Measurements from ENCODE around the gene KRCC1.
"Not testable (repeated sequence)": the region's sequence is repeated elsewhere in the genome, so short reads cannot be mapped to it uniquely, and the experiment has no call there.

KRCC1 gene

DNA sequence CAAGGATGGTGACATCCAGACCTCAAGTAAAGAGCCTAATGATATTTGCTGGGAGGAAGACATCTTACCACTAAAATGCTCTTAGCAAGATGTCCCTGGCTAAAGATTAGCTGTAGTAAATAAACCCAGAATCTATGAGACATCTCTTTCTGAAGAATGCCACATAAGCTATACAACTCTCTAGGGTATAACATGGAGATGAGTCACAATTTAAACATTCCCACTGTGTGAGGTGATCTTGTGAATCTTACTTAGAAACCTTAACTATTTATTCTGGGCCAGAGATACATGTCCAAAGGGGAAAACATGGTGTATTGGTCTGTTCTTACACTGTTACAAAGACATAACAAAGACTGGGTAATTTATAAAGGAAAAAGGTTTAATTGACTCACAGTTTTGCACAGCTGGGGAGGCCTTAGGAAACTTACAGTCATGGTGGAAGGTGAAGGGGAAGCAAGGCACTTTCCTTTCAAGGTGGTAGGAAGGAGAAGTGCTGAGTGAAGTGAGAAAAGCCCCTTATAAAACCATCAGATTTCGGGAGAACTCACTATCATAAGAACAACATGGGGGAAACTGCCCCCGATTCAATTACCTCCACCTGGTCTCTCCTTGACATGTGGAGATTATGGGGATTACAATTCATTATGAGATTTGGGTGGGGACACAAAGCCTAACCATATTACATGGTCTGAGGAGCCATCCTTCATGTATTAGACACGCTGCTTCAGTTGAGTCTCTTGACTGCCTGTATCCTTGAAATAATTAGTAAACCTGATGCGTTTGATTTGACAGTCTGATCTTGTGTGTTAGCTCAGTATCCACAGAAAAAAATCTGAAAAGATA, 17.1 kb downstream of the KRCC1 start:
- no peak for DNase-seq (ENCODE audit: low spot score)

DNA sequence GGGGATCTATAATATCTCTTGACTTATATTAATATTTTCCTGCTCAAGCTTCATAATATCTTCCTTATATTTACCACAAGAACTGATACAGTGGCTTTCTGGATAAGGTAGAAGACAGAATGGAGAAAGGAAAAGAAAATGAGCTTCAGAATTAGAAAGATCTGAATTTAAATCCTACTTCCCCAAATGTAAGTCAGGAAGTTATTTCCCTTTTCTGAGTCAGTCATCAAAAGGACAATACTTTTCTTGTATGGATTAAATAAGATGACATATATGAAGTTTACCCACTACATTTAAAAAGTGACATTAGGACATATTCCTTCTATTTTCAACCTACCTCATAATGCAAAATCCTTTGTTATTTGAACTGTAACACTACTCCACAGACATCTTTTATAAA, 19.0 kb downstream of the KRCC1 start:
- no peak for DNase-seq (ENCODE audit: low spot score)

DNA sequence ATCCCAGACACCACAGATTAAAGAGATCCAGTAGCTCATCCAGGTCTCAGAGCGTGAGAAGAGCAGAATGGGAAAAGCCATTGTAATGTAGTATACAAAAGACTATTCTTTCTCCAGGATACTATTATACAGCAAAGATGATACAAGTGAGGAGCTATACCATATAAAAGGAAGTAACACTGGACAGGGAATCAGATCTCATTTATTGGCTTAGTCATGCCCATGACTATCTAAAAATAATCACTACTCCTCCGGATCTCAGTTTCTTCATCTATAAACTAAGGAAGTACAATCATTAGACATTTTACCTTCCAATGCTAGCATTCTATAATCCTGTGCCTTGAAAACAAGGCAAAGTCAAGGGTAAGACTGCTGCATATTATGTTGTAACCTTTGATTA, 19.4 kb downstream of the KRCC1 start:
- no peak for DNase-seq (ENCODE audit: low spot score)

DNA sequence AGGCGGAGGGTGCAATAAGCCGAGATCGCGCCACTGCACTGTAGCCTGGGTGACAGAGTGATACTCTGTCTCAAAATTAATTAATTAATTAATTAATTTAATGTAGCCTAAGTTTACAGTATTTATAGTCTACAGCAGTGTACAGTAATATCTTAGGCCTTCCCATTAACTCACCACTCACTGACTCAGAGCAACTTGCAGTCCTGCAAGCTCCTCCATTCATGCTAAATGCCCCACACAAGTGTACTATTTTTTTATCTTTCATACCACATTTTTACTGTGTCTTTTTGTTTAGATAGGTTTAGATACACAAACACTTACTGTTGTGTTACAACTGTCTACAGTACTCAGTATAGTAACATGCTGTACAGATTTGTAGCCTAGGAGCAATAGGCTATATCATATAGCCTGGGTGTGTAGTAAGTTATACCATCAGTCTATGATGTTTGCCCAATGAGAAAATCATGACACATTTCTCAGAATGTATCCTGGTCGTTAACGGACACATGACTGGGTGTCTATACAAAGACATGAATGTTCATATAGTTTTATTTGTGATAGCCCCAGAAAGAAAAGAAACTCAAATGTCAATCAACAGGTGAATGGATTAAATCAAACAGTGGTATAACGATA, 23.4 kb downstream of the KRCC1 start:
- DNase-seq (ENCODE audit: low spot score): no peak

DNA sequence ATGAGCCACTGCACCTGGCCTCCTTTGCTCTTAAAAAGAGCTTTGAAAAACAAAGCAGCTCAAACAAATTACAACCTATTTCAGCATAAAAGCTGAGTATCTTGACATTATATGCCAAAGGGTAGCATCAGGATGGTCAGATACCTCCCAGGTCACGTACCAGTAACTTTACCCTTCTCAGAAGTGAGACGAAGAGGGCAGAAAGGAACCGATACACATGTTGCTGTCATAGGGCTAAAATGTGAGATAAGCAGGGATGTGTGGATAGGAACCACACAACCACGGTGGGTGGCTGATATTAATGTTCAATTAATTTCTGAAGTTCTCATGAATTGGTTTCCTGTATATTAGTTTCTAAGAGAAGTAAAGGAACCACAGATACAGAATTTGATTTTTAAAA, 26.7 kb downstream of the KRCC1 start:
- no peak for DNase-seq (ENCODE audit: low spot score)

DNA sequence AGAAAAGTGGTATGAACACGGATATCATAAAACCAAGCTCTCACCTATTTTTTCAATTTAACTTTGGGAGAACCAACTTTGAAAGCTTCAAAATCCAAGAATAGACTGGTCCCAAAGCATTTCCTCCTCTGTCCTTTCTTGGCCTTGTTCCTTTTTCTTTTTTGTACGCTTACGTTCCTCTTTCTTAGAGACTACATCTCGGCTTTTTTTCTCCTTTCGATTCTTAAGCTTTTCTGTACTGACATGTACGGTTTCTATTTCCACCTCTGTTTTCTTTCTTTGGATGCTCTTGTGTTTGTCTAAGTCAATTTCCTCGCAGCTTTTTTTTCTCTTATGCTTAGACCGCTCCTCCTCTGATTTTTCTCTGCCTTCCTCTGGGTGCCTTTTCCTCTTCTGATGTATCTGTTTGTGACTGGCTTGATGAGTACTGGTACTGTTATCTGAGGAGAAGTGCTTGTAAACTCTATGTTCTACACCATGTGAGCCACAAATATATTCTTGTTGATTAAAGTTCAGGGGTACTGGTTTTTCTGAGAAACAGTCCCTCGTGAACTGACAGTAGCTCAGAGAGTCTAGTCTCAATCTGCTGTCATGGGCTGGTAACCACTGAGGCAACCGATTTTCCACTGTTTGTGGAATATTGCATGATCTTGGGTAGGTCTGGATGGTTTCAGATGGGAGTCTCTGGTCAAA, 27.7 kb downstream of the KRCC1 start:
- DNase-seq (ENCODE audit: low spot score): peak; percentile 73

DNA sequence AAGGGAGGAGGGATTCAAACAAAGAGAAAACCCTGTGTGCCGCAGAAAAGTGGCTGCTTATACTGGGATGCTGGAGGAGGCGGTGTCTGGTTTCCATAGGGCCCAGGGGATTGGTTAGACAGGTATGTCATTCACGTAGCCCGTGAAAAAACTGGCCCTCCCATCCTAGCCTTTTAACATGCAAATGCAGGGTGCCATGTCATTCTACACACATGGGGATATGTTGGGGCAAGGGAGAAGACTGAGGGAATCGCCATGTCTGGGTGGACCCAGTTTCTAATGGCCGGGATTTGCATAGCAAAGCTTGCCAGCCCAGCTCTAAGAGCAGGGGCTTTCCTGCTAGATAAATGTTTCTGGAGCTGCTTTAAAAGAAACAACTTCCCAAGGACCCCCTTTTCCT, 31.1 kb downstream of the KRCC1 start:
- no peak for DNase-seq (ENCODE audit: low spot score)

DNA sequence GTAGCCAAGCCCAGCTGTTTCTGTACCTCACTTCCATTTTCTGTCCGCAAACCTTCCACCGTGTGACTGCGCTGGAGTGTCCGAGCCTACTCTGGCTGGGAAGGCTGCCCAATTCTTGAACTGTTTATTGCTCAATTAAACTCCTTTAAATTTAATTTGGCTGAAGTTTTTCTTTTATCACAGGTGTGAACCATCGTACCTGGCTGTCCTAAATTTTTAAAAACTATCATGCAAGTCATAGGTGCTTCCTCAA, 33.0 kb downstream of the KRCC1 start:
- no peak for DNase-seq (ENCODE audit: low spot score)

DNA sequence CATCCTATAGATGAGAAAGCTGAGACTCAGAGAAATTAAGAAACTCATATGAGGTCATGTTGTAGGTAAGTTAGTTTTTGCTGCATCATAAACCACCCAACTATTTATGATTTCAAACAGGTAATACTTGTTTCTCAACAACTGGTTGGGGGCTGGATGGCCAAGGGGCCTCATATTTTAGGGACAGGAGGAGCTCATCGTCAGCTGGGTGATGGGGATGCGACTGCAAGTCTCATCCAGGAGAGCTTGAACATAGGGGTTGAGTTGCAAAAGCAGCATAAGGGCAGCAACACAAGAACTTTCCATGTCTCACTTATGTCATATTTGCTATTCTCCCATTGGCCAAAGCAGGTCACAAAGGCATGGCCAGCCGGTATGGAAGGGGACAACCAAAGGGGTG, 35.6 kb downstream of the KRCC1 start:
- no peak for DNase-seq (ENCODE audit: low spot score)

DNA sequence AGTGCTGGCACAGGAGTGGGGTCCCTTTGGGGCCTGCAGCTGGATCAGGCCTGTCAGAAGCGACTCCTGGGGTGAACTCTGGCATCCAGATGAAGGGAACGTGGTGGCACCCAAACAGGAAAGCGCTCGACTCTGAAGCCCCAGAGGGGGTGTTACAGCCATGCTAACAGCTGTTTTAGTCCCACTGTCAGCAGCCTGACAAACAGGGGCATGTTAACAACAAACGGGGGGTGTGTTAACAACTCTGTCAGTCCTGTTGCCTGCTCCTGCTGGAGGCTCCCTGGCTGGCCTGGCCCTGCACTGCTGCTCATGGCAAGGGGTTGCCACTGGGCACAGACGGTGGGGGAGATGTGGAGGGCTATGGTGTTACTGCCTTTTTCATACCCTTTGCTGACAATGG, 36.7 kb downstream of the KRCC1 start:
- DNase-seq (ENCODE audit: low spot score): no peak

DNA sequence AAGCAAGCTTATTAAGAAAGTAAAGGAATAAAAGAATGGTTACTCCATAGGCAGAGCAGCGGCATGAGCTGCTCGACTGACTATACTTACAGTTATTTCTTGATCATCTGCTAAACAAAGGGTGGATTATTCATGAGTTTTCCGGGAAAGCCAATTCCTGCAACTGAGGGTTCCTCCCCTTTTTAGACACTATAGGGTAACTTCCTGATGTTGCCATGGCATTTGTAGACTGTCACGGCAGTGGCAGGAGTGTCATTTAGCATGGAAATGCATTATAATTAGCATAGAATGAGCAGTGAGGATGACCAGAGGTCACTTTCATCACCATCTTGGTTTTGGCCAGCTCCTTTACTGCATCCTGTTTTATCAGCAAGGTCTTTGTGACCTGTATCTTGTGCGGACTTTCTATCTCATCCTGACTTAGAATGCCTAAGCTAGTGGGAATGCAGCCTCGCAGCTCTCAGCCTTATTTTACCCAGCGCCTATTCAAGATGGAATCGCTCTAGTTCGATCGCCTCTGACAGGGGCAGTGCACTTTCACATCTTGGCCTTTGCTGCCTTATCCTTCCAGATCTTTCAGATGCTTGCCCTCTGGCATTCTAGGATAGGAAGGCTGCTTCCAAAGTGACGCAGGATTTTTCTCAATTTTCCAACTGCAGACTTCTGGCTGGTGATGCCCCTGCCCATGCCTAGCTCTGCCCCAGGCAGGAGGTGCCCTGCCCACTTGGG, 37.3 kb downstream of the KRCC1 start:
- not testable (repeated sequence) for DNase-seq (ENCODE audit: low spot score)

DNA sequence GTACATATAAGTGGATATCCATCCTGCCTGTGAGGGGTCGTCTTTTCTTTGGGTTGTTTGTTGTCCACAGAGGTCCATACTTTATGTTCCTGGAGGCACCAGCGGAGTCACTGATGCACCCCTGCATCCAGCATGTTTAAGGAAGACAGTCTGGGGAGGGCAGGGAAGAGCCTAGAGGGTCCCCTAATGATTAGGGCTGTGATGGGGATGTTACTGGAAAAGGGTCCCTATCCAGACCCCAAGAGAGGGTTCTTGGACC, 37.9 kb downstream of the KRCC1 start:
- DNase-seq (ENCODE audit: low spot score): not testable (repeated sequence)

DNA sequence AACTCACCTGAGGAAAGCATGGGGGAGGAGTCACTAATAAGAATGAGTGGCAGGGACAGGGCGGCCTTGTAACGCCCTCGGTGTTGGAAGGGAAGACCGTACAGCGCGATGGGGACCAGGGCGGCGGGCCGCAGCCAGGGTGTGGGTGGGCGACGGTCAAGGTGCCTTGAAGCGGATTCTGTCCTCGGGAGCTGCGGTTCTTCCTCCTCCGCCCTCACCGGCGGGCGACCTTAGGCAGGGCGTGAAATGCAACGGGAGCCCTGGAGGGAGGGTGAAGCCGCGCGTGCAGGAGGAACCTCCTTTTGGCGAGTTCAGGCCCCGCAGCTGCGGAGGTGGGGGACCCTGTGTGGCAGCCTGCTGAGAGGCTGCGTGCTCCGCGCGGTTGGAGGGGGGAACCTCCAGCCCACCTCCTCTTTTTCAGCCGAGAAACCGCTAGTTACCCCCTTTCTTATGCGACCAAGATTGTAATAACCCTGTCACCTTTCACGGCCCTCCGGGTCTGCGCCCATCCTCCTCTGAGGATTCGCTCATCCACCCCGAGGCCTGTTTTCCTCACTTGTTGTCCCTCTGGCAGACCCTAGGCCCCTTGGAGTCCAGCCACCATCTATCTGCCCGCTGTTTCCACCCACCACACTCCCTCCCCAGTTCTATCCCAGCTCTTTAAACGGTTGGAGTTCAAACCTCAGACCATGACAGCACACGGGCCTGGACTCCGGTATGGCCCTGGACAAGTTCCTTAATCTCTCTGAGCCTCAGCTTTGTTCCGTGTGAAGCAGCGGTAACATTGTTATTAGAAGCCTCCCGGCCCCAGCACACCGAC, 38.4 kb downstream of the KRCC1 start:
- no peak for DNase-seq (ENCODE audit: low spot score)

DNA sequence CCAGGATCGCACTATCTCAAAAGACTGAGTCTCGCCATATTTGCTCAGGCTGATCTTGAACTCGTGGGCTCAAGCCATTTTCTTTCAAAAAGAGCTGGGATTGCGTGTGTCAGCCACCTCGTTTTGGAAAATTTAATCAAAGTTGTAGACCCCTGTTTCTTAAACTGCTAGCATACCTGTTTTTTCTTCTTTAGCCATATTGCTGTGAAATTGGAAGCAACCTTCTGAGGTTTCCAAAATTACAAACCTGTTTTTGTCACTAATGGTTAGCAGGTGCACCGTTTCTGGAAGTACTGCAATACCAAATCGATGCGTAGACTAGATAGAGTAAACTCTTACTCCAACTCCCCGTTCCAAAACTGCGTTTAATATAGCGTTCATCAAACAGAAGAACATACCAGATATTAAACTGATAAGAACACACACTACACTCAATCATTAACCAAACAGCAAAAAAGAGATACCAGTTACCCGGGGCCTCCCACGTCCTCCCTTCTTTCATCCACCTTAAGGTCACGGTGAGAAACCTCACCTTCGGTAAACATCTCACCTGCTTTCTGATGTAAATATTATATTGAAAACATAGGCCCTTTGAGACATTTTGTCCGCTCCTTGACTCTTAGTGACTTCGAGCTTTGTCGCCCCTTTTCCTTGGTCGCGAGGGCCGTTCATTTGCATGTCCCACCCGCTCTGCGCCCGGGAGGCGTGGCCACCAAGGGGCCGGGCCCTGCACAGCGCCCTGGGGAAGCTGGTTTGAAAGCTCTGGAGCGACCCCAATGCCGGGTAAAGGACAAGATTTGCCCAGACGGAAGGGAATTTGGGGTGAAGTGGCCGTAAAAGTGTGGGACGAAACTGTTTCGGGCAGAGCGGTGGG, 39.3 kb downstream of the KRCC1 start, which contains the start of gene RNU2-63P:
Gene RNU2-63P, minus strand, starts transcription at position 462 of the 874 bp plus-strand sequence.
- DNase-seq (ENCODE audit: low spot score): peak; percentile 82

DNA sequence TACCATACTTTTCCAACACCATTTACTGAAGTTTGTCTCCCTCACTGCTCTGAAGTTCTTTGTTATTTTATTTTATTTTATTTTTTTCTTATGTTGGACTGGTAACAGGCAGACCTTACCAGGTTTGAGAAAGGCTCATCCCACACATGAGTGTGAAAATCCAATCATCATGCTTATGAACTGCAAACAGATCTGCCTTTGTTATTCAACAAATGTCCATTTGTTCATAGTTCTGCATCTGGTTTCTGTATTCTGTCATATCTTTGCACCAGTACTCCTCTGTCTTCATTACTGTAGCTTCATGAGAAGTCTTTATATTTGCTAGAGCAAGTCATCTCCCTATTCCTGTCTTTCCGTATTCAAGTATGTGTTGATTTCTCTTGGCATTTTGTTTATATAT, 44.6 kb downstream of the KRCC1 start:
- peak; percentile 83 for DNase-seq (ENCODE audit: low spot score)

DNA sequence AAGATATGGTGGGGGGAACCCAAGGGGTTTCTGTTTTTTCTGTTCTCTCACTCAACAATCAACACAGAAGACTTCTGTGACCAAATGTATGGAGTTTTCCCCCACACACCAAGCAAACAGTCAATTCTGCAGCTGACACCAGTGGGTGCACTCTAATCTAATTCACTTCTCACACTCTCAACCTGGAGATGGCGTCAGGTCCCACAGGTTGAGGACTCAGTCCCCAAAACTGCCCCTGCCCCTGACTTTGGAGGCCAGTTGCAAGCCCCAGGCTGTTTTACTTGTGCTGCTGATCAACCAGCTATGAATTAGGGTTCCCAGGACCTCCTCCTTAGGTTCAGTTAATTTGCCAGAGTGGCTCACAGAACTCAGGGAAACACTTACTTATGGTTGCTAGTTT, 45.4 kb downstream of the KRCC1 start:
- no peak for DNase-seq (ENCODE audit: low spot score)

DNA sequence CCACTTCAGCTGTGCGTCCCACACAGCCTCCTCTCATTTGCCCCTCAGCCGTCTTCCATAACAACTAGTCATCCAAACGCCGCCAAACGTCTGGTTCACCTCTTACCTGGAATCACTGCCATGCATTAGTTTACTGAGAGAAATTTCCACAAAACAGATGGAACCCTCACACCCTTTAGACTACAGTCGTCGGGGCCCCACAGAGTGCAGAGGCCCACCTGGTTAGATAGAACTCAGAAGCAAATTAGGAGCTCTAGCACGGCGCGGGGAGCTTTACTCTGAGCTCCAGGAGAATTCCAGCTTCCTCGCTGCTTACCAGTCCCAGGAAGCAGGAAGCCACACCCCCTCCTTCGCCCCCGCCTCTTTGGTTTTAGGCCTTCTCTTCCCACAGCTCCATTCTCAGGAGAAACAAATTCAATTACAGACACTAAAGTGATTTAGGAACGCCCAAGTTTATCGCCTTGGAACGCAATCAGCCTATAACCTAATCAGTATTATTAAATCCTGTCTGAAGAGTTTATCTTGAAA, 48.6 kb downstream of the KRCC1 start:
- DNase-seq (ENCODE audit: low spot score): no peak

DNA sequence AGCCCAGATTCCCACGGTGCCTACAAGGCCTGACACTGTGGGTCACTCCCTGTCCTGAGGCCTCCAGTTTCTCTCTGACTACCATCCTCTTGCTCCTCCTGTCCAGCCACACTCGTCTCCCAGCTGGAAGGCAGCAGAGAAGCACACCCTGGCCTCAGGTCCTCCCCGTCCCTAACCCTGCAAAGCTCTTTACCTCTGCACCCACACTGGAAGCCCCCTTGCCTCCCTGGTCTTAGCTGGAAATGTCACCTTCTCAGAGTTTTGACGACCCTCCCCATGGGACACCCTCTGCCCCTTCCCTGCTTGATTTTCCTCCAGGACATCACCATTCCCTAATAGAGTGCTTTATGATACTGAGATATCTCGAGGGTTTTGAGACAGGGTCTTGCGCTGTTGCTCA, 49.8 kb downstream of the KRCC1 start:
- no peak for DNase-seq (ENCODE audit: low spot score)

DNA sequence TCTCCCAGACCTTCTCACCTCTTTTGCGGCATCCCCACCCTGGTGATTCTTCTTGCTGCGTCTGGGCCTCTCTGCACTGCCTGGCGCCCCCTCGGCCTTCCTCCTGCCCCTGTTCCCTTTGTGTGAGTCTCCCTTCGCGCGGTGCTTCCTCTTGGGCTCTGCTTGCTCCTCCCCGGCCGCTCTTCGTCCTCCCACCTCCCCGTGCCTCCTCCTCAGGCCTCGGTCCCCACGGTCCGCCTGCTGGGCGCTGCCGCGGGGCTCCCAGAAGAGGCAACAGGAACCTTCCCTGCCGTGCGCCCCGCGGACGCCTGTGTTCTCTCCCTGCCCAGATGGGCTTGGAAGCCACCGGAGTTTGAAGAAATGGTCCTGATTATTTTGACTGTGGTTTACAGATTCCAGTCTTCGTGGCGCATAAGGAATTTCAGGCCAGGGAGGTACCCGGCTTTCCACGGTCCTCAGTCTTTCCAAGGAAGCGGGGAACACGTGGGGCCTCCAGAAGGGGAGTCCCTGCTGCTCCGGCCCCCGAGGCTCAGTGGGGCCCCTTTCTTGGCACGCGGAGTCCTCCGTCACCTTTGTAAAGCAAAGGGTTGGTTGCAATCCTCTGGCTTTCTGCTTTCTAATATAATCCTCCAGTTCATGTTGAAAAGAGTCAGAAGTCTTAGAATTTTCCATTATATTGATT, 52.4 kb downstream of the KRCC1 start:
- DNase-seq (ENCODE audit: low spot score): no peak

DNA sequence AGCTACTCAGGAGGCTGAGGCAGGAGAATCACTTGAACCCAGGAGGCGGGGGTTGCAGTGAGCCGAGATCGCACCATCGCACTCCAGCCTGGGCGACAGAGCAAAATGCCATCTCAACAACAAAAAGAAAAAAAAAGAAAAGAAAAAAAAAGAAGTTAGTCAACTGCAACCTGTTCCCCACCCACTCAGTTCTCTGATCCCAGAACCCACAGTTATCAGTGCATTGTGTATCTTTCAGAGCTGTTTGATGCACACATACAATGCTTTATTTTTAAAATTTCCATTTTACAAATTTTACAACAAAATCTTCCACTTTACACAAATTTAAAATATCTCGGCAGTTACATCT, 53.2 kb downstream of the KRCC1 start:
- no peak for DNase-seq (ENCODE audit: low spot score)
